ENCODE measurements around the gene PGC.
A peak's percentile ranks its signal among the peaks of the same experiment; 100 is the strongest.

PGC gene

DNA sequence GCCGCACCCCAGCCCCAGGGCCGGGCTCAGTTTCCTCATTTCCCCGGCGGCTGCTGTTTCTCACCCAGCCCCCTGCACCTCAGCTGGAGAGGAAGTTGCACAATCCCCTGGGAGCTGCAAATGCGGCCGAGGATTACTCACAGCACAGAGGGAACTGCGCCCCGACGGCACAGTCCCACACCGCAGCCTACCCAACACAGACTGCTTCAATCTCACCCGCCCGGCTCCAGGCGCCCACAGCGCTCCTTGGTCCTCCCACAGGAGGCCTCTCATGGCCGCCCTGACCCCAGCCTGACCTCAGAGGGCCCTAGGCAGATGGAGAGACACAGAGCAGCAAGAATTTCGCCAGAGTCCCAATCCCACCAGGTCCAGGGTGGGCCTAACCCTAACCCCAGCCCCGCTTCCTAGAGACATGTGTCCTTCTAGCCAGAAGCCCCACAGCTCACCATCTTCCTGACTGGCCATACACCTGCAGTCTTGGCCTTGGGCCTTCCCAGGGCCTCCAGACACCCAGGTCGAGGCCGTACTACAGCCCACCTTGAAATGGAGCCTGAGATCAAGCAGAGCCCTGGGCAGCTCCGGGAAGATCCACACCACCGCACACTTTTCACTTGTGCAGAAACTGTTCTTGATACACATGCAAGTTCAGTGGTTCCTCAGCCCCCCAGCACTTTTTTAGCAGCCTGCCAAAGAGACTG, 23.5 kb downstream of the PGC start:
- H3K36me3 Mint-ChIP-seq, result peaks cover 13% of the 10 kb centered on the region
- H3K9me3 Mint-ChIP-seq, result no peaks in the 10 kb centered on the region
- peak; percentile 95 for ATAC-seq (ENCODE audit: low read depth)
- peak overlapping the region; percentile 94 for H3K4me3 Mint-ChIP-seq
- peak; percentile 68 to 80 for DNase-seq (ENCODE audit: low spot score in 2 of 2)
- peak overlapping the region; percentile 92 for H3K27ac Mint-ChIP-seq
- H3K4me1 Mint-ChIP-seq, result peaks cover 78% of the 10 kb centered on the region
- no peaks in the 10 kb centered on the region for H3K27me3 Mint-ChIP-seq

DNA sequence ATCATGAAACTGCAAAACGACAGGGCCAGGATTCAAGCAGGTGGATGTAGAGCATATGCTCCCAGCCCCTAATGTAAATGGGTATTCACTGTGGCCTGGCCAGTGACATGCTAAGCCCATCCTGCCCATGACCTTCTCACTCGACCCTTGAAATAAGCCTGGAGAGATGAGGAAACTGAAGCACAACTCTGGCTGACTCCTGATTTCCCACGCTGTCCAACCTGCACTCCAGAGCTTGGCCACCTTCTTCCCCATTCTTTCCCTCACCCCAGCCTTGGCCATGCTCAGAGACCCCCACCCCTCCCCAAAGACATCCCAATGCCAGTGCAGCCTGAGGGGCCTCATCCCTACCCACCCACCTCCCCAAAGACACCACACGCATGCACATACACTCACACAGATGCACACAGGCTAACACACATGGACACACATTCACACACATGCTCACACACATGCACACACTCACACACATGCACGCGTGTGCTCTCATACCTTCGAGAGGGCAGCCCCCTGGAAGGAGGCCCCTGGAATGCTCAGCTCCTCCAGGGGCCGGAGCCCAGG, 24.1 kb downstream of the PGC start:
- H3K4me1 Mint-ChIP-seq, result peaks cover 75% of the 10 kb centered on the region
- no peaks in the 10 kb centered on the region for H3K27me3 Mint-ChIP-seq
- DNase-seq (ENCODE audit: low spot score in 2 of 2) (no peak), ATAC-seq (ENCODE audit: low read depth) (no peak)
- peak overlapping the region; percentile 92 for H3K27ac Mint-ChIP-seq
- H3K4me3 Mint-ChIP-seq, result peak overlapping the region; percentile 94
- no peaks in the 10 kb centered on the region for H3K9me3 Mint-ChIP-seq
- peaks cover 13% of the 10 kb centered on the region for H3K36me3 Mint-ChIP-seq

DNA sequence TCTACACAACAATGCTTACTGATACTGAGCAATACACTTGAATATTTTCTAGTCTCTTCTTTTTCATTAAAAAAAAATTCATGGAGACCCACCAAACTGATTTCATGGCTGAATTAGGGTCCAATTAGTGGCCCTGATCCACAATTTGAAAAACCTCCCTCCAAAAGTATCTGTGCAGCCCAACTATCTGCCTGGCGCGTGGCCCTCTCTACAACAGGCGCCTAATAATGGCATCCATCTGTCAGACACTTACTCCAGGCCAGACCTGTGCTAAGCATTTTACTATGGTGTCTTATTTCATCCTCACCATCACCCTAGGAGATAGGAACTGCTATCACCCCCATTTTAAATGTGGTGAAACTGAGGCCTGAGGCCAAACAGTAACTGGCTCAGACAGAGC, 25.8 kb downstream of the PGC start:
- no peaks in the 10 kb centered on the region for H3K27me3 Mint-ChIP-seq
- no peak for DNase-seq (ENCODE audit: low spot score in 2 of 2)
- peaks cover 9% of the 10 kb centered on the region for H3K36me3 Mint-ChIP-seq
- H3K27ac Mint-ChIP-seq, result peak overlapping the region; percentile 92
- peak overlapping the region; percentile 94 for H3K4me3 Mint-ChIP-seq
- no peaks in the 10 kb centered on the region for H3K9me3 Mint-ChIP-seq
- peaks cover 80% of the 10 kb centered on the region for H3K4me1 Mint-ChIP-seq
- ATAC-seq (ENCODE audit: low read depth), result no peak

GRCh38 chr6:41720783-41721182, 26.4 kb downstream of the PGC start:
- Mint-ChIP-seq H3K9me3 (no peaks in the 10 kb centered on the region), H3K27me3 (no peaks in the 10 kb centered on the region), H3K27ac (peak overlapping the region; percentile 92)

DNA sequence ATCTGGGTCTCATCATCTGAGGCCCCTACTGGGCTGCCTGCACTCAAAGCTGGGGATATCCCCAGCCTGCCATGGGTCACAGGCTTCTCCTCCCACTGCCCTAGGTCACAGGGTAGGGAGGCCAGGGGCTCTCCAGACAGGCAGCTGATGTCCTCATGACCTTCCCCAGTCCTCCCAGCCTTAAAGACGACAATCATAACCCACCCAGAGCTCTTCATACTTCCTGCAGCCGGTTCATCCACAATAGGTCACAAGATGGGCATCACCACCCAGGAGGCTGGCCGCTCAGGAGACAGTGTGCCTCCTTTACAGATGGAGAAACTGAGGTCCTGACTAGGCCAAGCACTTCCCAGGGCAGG, 27.0 kb downstream of the PGC start:
- Mint-ChIP-seq H3K27ac (peak overlapping the region; percentile 92), H3K9me3 (no peaks in the 10 kb centered on the region), H3K4me3 (peak overlapping the region; percentile 78), H3K27me3 (no peaks in the 10 kb centered on the region), H3K36me3 (peaks cover 7% of the 10 kb centered on the region), H3K4me1 (peaks cover 79% of the 10 kb centered on the region)
- DNase-seq (ENCODE audit: low spot score in 2 of 2) (no peak), ATAC-seq (ENCODE audit: low read depth) (peak; percentile 10)

More at GRCh38 chr6:41720783-41721182, 26.4 kb downstream of the PGC start:
- DNase-seq (ENCODE audit: low spot score in 2 of 2), result no peak
- peaks cover 7% of the 10 kb centered on the region for H3K36me3 Mint-ChIP-seq
- peak overlapping the region; percentile 94 for H3K4me3 Mint-ChIP-seq
- H3K4me1 Mint-ChIP-seq, result peaks cover 82% of the 10 kb centered on the region
- no peak for ATAC-seq (ENCODE audit: low read depth)

DNA sequence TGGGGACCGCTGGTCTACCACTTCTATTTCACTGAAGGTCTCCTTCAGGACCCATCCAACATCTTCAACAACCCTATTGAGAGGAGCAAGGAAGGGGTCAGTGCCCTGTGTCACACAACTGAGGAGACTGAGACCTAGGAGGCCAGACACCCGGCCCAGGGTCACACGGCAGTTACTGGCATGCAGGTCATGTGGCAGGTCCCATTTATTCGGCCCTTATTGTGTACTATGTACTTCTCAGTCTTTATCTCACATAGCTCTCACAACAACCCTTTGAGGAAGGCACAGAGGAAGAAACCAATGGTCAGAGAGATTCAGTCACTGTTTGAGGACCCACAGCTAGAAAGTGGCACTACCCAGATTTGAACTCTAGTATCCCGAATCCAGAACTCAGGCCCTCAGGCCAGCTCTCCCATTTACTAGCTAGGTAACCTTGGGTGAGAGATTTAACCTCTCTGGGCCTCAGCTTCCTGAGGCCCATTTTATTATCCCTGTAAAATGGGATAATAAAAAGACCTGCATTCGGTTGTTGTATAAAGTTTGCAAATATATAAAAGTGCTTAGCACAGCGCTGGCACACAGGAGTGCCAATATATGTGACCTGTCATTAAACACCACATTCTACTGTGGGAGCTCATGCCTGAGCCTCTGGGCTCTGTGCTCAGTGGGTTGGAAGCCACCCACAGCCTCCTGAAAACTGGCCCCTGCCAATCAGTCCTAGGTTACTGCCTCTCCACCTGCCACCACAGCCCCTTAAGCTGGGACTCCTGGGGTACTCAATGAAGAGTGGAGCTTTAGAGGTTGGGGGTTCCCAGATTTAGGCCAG, 27.5 kb downstream of the PGC start:
- no peak for DNase-seq (ENCODE audit: low spot score in 2 of 2)
- Mint-ChIP-seq H3K36me3 (peaks cover 7% of the 10 kb centered on the region), H3K9me3 (no peaks in the 10 kb centered on the region), H3K27ac (peak overlapping the region; percentile 92), H3K4me1 (peaks cover 81% of the 10 kb centered on the region), H3K4me3 (peak overlapping the region; percentile 78), H3K27me3 (no peaks in the 10 kb centered on the region)
- no peak for ATAC-seq (ENCODE audit: low read depth)

DNA sequence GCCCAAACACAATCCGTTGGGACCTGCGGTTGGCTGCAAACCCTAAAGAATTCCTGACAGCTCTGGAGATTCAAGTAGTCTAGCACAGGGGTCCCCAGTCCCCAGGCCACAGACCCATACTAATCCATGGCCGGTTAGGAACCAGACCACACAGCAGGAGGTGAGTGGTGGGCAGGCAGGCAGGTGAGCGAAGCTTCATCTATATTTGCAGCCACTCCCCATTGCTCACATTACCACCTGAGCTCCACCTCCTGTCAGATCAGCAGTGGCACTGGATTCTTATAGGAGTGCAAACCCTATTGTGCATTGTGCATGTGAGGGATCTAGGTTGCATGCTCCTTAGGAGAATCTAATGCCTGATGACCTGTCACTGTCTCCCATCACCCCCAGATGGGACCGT, 28.4 kb downstream of the PGC start:
- H3K4me3 Mint-ChIP-seq, result no peak overlapping the region
- no peak for DNase-seq (ENCODE audit: low spot score in 2 of 2)
- H3K9me3 Mint-ChIP-seq, result no peaks in the 10 kb centered on the region
- no peak for ATAC-seq (ENCODE audit: low read depth)
- peaks cover 84% of the 10 kb centered on the region for H3K4me1 Mint-ChIP-seq
- H3K27ac Mint-ChIP-seq, result no peak overlapping the region
- H3K27me3 Mint-ChIP-seq, result no peaks in the 10 kb centered on the region
- peaks cover 10% of the 10 kb centered on the region for H3K36me3 Mint-ChIP-seq

- Mint-ChIP-seq H3K9me3 (no peaks in the 10 kb centered on the region), H3K36me3 (peaks cover 10% of the 10 kb centered on the region), H3K27me3 (no peaks in the 10 kb centered on the region), H3K27ac (peak overlapping the region; percentile 66), H3K4me3 (peak overlapping the region; percentile 69), H3K4me1 (peaks cover 77% of the 10 kb centered on the region)
- no peak for ATAC-seq (ENCODE audit: low read depth)
- DNase-seq (ENCODE audit: low spot score in 2 of 2), result no peak
Measured at GRCh38 chr6:41717392-41717736, 29.8 kb downstream of the PGC start.

DNA sequence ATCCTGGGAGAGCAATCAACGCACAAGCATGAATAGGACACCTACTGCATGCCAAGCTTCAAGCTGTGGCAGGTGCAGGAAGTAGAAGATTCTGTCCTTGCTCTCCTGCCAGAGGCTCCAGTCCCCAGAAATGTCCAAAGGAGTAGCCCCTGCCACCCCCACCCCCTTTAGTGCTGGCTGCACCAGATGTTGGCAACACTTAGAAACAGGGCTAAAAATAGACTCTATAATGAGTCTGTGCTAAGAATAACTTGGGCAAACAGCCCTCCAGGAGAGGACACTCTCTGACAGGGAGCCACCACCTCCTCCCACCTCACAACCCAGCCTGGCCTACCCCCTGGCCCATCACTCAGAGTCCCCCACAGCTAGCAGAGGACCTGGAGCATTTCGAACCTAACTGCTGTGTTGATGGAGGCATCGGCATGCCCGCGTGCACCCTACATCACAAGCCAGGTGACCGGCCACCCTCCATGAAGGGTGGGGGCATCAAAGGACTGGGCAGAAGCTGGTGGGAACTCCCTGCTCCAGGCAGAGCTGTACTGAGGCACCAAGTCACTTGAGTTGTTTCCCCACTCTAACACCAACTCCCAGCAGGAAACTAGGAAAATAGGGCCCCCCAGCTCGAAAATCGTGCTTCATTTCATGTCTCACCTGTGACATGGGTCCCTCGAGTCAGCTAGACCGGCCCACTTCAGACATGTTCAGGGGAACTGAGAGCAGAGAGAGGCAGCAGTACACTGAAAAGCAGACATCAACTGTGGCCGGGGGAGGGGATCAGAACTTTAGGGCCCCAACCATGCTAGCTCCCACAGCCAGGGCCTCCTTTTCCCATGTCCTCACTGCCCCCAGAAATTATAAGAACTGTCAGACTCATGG, 30.4 kb downstream of the PGC start:
- H3K4me1 Mint-ChIP-seq, result peaks cover 74% of the 10 kb centered on the region
- no peaks in the 10 kb centered on the region for H3K27me3 Mint-ChIP-seq
- H3K4me3 Mint-ChIP-seq, result peak overlapping the region; percentile 69
- H3K27ac Mint-ChIP-seq, result peak overlapping the region; percentile 66
- H3K36me3 Mint-ChIP-seq, result peaks cover 10% of the 10 kb centered on the region
- peak; percentile 48 for ATAC-seq (ENCODE audit: low read depth)
- no peak for DNase-seq (ENCODE audit: low spot score in 2 of 2)
- H3K9me3 Mint-ChIP-seq, result no peaks in the 10 kb centered on the region

- Mint-ChIP-seq H3K27me3 (no peaks in the 10 kb centered on the region), H3K4me3 (peak overlapping the region; percentile 66), H3K36me3 (peaks cover 12% of the 10 kb centered on the region), H3K27ac (peak overlapping the region; percentile 66), H3K4me1 (peaks cover 69% of the 10 kb centered on the region), H3K9me3 (no peaks in the 10 kb centered on the region)
- DNase-seq (ENCODE audit: low spot score in 2 of 2) (no peak), ATAC-seq (ENCODE audit: low read depth) (peak; percentile 57)
Measured at GRCh38 chr6:41715795-41716515, 31.2 kb downstream of the PGC start.

- Mint-ChIP-seq H3K4me3 (no peak overlapping the region), H3K27ac (peak overlapping the region; percentile 66), H3K4me1 (peaks cover 67% of the 10 kb centered on the region), H3K27me3 (no peaks in the 10 kb centered on the region), H3K9me3 (no peaks in the 10 kb centered on the region), H3K36me3 (peaks cover 17% of the 10 kb centered on the region)
- no peak for ATAC-seq (ENCODE audit: low read depth)
- no peak for DNase-seq (ENCODE audit: low spot score in 2 of 2)
Measured at GRCh38 chr6:41714556-41715273, 32.5 kb downstream of the PGC start.

DNA sequence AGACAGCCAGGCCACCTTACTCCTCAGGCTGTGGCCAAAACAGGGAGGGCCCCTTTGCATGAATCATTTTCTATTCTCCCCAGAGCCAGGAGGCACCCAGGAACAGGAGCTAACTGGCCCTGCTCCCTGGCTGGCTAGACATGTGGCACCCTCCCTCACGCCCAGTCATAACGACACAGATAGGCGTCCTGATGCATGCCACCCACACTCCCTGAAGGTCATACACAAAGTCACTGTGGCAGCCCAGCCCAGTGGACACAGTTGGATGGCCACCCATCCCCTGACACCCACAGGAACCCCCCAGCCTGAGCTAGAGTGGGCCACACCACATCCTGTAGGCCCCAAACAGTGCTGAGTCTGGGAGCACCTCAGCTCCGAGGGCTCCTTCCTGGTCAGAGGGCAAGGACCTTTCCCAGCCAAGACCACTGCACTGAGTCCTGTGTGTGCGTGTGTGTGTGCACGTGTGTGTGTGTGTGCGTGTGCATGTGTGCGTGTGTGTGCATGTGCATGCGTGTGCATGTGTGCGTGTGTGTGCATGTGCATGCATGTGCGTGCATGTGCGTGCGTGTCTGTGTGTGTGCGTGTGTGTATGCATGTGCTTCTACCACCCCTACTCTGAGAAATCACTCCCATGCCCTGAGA, 33.4 kb downstream of the PGC start:
- Mint-ChIP-seq H3K27me3 (no peaks in the 10 kb centered on the region), H3K4me1 (peaks cover 66% of the 10 kb centered on the region), H3K27ac (peak overlapping the region; percentile 66), H3K4me3 (peak overlapping the region; percentile 47), H3K9me3 (no peaks in the 10 kb centered on the region), H3K36me3 (peaks cover 18% of the 10 kb centered on the region)
- ATAC-seq (ENCODE audit: low read depth) (peak; percentile 32), DNase-seq (ENCODE audit: low spot score in 2 of 2) (no peak)

All from memory B cell (primary cell).